ENCODE data around the gene VKORC1.

VKORC1 gene

DNA sequence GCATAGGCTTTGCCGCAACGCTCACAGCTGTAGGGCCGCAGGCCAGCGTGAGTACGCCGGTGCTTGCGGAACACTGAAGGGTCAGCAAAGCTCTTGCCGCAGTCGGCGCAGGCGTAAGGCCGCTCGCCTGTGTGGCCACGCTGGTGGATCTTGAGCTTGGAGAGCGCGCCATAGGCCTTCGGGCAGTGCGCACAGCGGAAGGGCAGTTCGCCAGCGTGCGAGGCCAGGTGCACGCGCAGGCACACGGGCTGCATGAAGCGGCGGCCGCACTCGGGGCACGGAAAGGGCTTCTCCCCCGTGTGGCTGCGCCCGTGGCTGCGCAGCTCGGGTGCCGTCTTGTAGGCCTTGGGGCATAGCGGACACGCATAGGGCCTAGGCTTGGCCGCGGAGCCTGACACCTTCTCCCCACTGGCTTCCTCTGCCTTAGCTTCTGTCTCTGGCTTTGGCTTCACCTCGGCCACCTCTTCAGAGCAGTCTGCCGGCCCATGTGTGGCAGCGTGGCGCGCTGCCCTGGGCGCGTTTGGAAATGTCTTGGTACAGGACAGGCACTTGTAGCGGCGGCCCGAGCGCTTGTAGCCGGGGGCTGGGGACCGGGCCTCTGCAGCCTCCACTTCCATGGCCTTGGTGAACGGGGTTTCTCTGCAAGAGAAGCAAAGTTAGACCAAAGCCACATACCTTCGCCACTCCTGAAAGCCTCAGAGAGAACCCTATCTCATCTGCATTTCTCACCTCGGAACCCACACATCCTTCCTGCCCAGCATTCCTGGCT, 30.6 kb downstream of the VKORC1 start:
- TF ChIP-seq, protein P1, sequence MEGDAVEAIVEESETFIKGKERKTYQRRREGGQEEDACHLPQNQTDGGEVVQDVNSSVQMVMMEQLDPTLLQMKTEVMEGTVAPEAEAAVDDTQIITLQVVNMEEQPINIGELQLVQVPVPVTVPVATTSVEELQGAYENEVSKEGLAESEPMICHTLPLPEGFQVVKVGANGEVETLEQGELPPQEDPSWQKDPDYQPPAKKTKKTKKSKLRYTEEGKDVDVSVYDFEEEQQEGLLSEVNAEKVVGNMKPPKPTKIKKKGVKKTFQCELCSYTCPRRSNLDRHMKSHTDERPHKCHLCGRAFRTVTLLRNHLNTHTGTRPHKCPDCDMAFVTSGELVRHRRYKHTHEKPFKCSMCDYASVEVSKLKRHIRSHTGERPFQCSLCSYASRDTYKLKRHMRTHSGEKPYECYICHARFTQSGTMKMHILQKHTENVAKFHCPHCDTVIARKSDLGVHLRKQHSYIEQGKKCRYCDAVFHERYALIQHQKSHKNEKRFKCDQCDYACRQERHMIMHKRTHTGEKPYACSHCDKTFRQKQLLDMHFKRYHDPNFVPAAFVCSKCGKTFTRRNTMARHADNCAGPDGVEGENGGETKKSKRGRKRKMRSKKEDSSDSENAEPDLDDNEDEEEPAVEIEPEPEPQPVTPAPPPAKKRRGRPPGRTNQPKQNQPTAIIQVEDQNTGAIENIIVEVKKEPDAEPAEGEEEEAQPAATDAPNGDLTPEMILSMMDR (IDR thresholded peaks at IDR 0.05): no peak

DNA sequence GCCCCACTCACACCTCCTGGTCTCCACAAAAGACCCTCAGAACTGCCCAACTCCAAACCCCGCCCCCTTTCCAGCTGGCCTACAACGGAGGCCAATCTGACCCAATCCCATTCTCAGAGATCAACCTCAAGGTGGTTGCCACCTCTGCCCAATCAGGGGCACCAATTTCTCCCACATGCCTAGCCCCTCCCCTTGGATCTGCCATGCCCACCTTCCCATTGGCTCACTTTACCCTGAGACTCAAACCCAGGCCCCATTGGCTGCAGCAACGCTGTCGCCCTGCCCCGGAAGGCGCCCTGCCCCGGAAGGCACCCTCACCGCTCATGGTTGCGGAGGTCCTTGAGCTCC, 31.1 kb downstream of the VKORC1 start:
- TF ChIP-seq, protein P1 (IDR thresholded peaks at IDR 0.05): no peak

DNA sequence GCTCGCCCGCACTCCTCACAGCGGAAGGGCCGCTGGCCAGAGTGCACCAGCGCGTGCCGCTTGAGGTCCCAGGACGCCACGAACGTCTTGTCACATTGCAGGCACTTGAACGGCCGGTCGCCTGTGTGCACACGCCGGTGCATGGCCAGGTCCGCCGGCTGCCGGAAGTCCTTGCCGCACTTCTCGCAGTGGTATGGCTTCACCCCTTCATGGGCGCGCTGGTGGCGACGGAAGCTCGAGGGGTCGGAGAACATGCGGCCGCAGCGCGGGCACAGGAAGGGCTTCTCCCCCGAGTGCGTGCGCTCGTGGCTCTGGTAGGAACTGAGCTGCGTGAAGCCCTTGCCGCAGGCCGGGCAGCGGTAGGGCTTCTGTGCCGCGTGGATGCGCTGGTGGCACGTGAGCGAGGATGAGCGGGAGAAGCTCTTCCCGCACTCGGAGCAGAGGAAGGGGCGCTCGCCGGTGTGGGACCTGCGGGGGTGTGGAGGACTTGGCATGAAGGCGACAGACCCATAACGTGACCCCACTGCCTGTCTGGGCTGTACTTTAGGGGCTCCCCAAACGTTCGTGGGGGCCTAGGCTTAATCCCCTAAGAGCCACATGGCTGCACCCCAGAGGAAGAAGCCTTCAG, 32.7 kb downstream of the VKORC1 start:
- TF ChIP-seq, protein P1 (IDR thresholded peaks at IDR 0.05): no peak

DNA sequence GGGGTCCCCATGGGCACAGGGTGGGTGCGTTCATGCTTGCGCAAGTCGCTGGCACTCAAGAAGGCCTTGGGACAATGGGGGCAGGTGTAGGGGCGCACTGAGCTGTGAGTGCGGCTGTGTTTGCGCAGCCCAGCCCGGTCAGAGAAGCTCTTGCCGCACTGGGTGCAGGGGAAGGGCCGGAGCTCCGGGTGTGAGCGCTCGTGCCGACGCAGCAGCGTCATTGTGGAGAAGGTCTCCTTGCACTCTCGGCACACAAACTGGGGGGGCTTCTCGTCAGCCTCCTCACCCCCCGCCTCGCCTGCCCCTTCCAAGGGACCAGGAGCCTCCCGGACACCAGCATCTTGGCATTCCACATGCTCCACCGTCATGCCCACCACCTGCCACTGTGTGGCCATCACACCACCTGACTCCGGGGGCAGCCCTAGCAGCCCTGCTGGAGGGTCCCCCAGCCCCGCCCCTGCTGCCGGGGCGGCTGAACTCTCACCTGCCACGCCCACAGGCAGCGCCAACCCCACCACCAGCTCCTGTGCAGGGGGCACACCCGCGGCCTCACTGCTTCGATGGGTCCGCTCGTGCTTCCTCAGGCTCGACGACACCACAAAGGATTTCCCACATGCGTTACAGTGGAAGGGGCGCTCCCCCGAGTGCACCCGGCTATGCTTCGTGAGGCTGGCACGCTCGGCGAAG, 33.3 kb downstream of the VKORC1 start:
- TF ChIP-seq, protein P1 (IDR thresholded peaks at IDR 0.05): no peak

DNA sequence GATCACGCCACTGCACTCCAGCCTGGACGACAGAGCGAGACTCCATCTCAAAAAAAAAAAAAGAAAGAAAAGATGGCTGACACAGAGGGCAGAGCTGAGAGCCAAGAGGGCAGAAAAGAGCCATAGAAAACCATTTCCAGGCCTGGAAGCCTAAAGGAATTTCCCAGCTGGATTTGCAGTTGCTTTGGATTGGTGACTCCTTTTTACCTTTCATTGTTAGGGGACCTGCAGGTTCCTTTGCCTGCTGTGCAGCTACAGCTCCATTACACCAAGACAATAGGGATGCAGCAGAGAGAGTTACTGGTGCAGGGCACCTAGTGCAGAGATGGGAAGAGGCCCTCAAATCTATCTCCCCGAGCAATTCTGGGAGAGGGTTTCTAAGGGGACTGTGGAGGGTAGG, 39.0 kb downstream of the VKORC1 start:
- TF ChIP-seq, protein P1 (IDR thresholded peaks at IDR 0.05): no peak

DNA sequence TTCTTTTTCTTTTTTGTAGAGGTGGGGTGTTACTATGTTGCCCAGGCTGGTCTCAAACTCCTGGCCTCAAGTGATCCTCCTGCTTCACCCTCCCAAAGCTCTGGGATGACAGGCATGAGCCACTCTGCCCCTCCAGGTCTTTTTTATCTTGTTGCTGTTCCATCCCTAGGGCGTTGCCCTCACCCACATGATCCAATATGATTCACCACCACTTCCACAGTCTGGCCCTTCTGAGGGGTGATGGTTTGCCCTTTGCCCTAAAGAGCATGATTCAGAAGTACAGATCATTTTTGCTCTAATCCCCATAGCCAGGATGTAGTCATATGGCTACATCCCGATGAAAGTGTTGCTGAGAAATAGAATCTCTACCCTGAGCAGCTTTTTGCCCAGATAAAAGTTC, 42.5 kb downstream of the VKORC1 start:
- TF ChIP-seq, protein P1 (IDR thresholded peaks at IDR 0.05): no peak

DNA sequence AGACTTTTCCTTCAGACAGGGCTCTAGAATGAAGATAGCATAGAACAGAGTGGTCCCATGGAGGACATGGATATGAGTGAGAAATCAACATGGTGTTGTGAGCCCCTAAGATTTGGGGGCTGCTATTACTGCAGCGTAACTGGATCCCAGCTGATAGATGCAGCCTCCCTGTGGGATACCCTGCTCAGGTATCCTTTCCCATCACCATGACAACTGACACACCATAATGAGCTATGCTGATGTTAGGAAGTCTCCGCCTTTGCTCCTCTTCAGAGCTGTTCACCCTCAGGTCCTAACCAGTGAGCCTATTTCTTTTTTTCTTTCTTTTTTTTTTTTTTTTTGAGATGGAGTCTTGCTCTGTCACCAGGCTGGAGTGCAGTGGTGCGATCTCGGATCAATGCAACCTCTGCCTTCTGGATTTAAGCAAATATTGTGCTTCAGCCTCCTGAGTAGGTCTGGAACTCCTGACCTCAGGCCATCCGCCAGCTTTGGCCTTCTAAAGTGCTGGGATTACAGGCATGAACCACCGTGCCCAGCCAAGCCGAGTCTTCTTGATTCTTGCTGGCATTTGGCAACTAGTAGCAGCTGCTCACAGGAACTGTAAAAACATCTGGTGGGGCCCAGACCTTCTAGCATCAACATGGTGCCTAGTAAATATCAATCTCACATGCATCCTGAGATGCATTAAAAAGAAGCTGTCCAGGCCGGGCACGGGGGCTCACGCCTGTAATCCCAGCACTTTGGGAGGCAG, 44.1 kb downstream of the VKORC1 start:
- TF ChIP-seq, protein P1 (IDR thresholded peaks at IDR 0.05): no peak

All from LNCAP (cell line).